HG03378 (cell line): Measurements from ENCODE around the gene TANC1.

ENCODE experiments used
- ATAC-seq: cut with Tn5 transposase; IDR thresholded peaks from one replicate; pipeline ENCODE4 v1.9.1; 2021; ENCODE audit warnings: mild to moderate bottlenecking, moderate library complexity; ENCODE audit not compliant: unreplicated experiment

The TANC1 gene

DNA sequence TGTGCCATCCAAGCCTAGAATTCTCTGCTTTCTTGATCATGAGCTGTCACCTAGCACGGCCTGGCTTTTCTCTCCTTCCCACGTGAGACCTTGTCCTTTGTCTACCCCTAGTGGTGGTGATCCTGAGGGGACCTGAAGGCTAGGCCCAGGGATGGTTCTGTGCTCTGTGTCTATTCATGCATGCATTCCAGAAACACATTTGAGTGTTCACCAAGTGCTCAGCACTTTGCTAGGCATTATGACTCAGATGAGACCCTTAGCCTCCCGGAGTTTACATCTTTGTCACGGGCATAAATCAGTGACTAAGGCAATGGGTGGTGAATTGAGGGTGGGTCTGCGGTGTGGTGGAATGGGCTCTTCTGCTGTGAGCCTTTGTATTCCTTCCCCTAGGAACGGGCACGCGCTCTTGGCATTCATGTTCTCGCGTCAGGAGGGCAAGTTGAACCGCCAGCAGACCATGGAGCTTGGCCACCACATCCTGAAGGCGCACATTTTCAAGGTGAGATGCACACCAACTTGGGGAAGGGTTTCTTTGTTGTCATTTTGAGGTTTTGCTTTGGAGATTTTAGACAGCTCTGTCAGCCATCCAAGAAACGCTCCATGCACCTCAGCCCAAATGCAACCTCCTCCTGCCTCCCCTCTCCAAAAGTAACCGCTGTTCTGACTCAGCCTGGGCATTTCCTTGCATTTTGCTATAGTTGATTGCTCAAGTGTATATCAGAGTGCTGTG lies 217.1 kb downstream of the TANC1 start:
- peak; percentile 70 for ATAC-seq

DNA sequence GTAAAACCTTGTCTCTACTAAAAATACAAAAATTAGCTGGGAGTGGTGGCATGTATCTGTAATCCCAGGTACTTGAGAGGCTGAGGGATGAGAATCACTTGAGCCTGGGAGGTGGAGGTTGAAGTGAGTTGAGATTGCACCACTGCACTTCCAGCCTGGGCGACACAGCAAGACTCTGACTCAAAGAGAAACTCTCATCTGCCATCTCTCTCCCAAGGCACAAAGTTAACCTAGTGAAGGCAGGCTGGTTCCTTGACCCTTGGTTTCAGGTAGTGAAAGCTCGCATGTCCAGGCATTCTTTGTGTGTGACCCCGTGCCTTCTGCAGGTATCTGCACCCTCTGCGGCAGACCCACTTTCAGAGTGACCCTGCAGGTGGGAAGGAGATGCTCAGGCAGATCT lies 218.0 kb downstream of the TANC1 start:
- ATAC-seq, result peak; percentile 53

DNA sequence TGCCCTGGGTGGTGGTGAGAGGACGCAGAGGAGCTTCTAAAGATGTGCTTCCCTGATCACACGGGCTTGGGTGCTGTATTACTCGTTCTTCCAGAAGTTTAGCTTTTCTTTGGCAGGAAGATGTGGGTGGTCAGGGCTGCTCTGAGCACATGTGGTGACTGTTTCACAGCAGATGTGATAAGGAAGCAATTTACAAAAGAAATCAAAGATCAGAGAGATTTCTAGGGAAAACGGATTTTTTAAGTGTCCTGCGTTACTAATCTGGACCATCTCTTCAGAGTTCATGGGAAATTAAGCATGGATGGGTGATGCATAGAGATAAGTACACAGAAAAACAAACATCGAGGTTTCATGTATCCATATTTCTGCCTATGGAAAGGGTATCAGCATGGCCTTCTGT lies 218.7 kb downstream of the TANC1 start:
- no peak for ATAC-seq

DNA sequence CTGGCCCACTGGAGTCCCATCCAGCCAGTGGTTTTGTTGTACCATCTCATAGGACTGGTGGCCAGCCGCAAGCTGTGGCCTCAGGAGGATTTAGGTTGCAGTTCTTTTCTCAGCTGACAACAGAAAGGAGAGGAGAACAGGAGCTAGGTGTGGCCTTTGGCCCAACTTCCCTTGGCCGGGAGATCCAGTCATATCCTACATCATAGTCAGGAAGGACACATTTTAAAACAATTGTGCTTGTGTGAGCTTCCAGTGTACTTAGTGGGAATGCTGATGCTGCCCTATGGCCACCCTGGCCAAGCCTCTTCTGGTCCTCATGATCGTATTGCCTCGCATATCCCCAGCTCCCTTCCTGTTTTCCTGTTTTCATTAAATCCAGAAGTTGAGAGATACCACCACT lies 220.0 kb downstream of the TANC1 start:
- no peak for ATAC-seq

DNA sequence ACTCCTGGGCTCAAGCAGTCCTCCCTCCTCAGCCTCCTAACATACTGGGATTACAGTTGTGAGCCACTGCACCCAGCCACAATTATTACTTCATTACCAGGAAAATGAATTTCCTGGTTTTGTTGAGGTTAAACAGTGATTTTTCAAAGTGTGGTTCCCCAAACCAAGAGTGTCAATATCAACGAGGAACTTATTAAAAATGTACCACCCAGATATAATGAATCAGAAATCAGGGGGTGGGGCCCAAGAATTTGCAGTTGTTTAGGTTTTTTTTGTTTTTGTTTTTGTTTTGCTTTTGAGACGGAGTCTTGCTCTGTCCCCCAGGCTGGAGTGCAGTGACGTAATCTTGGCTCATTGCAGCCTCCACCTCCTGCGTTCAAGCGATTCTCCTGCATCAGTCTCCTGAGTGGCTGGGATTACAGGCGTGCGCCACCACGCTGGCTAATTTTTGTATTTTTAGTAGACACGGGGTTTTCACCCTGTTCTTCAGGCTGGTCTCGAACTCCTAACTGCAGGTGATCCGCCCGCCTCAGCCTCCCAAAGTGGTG lies 224.0 kb downstream of the TANC1 start:
- ATAC-seq, result no peak

DNA sequence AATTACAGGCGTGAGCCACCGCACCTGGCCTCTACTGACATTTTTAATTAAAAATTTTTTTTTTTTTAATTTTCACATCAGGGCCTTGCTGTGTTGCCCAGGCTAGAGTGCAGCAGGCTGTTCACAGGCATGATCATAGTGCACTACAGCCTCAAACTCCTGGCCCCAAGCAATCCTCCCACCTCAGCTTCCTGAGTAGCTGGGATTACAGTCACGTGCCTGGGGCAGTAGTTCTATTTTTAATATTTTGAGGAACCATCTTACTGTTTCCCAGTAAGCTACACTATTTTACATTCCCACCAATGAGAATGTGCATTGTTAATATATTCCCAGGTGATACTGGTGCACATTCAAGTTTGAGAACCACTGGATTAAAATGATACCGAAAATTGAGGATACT lies 225.4 kb downstream of the TANC1 start:
- no peak for ATAC-seq

DNA sequence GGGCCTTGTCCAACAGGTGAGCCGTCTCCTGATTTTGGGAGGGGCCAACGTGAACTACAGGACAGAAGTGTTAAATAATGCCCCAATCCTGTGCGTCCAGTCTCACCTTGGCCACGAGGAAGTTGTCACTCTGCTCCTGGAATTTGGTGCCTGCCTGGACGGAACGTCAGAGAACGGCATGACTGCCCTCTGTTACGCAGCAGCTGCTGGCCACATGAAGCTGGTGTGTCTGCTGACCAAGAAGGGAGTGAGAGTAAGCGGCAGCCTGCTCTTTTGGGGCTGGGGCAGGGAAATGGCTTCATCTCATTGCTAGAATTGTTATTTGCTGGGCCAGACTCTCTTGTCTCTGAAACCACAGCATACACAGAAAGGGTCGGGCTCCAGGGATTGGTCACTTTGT lies 225.8 kb downstream of the TANC1 start:
- no peak for ATAC-seq

DNA sequence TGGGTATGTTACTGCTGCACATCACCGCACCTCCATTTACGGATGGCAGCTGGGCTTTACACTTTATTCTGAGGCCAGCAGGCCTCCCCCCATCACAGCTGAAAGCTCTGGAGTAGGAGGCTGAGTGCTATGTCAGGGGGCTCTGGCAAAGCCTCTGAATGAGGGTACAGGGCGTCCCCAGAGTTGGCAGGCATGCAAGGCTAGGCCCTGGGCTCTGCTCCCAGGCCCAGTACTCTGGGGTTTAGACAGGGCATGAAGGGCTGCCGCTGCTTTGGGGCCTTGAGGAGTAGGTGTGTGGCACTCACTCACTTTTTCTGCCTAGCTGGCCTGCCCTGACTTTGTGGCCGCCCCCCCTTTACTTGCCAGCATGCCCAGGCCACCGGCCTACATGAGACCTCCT lies 227.3 kb downstream of the TANC1 start:
- no peak for ATAC-seq

DNA sequence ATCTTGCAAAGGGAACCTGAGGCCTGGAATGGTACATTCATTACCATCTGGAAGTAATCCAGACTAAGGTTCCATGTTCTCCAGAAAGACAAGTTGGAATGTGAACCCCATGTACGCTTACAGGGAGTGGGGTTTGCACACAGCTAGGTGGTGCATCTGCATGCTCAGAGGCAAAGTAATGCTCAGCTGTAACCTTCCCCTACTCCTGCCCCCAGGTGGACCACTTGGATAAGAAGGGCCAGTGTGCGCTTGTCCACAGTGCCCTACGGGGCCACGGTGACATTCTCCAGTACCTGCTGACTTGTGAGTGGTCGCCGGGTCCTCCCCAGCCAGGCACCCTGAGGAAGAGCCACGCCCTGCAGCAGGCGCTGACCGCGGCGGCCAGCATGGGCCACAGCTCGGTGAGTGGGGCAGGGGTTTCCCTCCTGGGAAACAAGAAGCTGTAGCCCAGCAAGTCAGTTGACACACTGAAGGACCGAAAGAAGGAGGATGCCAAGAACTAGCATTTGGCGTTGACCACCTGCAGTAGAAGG lies 228.0 kb downstream of the TANC1 start:
- no peak for ATAC-seq

DNA sequence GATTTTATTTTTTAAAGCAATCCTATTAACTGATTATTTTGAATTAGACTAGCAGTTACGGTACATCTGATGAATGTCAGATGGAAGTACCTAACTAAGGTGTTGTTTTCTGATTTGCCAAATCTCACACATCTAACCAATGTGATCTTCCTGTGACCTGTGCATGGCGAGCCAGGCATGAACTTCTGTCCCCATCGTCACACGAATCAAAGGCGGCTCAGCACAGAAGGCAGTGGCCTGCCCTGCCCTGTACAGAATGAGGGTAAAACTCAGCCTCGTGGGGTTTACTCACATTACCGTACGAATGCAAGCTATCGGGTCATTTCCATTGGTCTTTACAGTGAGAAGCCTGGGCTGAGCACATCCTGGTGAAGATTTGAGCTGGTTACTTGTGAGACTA lies 230.8 kb downstream of the TANC1 start:
- ATAC-seq, result no peak

DNA sequence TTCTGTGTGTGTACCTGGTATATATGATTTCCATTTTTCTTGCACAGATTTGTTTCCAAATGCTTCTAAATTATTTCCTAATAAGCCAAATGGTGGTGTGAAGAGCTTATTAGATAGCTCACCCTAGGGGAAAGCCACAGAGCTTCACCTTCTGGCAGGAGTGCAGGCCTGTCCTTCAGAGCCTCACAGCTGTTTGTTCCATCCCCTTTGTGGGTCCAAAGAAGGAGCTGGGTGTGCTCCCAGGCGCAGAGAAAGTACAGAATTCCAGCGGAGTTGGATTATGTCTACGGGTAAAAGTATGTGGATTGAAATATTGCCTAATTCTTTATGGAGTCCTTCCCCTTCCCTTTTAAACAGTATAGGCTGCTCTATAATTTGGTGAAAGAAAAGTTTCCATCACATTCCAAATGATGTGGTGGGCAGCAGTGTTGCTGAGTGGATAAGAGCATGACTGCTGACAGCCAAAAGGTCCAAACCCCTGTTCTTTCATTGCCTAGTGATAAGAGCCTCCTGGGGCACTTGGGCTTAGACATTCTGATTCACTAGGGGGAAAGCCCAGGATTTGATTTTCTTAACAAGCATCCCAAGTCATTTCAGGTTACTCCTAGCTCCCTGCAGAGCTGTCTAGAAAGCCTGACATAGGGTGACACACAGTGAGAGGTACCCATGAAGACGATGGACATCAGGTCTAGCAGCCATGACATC lies 231.5 kb downstream of the TANC1 start:
- no peak for ATAC-seq

DNA sequence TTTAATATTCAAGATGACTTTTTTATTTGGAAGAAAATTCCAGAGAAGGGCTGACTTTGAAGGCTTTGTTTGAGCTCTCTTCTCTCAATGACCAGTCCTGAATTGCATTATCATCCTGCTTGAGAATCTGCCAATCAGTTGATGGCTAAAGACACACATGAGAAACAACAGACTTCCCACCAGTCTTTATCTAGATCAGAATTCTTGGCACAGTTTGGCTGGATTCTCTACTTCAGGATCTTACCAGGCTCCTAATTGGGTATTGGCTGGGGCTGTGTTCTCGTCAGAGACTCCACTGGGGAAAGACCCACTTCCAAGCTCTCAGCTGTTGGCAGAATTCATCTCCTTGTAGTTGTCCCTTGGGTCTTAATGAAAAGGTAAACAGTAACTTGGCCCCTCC lies 232.1 kb downstream of the TANC1 start:
- ATAC-seq, result no peak

DNA sequence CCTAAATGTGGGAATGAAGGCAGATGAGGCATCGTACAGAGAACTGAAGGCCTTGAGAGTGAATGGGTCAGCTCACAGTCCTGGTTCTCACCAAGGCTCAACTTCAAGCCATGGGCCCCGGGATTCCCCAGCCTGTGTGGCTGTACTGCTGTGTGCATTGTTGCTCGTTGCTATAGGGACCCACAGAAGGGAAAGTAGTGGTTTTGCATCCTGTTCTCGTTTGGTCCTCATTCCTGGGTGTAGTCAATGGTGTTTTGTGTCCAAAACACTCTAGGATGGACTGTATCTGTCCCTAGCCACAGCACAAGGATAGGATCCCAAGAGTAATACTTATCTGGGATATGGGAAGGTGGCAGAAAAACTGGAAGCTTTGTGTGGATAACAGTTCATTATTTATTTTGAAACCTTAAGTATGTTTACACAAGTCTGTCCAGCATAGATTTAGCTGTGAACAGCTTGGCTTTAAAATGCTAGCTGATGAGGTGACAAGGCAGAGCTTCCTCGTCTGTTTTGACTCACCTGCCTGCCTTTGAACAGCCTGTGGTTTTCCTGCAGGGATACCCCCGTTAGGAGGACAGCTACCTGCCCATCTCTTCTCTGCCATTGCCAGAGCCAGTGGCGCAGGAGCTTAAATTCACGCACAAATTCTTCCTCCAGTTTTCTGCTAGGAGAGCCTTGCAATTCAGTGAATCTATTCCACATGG lies 233.1 kb downstream of the TANC1 start:
- peak; percentile 98 for ATAC-seq

DNA sequence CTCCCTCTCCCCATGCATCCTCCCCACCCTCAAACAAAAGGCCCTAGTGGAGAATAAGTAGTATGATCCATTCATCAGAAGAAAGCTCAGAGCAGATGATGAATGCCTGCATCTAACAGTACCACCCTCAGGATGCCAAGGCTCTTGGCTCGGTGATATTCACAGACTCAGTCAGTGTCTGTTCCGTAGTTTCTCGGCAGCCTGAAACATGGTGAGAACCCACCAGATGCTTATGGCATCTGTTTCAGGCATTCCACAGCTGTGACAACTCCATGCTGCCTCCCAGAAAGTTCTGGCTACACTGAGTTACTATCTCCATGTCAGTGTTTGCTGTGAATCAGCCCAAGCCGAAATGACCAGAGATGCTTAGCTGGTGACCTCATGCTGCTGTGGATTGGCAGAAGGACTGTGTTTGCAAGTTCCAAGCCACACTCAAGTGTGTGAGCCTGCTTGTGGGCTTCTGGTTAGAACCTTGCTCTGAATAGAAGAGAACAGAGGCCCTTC lies 234.2 kb downstream of the TANC1 start:
- ATAC-seq, result no peak

DNA sequence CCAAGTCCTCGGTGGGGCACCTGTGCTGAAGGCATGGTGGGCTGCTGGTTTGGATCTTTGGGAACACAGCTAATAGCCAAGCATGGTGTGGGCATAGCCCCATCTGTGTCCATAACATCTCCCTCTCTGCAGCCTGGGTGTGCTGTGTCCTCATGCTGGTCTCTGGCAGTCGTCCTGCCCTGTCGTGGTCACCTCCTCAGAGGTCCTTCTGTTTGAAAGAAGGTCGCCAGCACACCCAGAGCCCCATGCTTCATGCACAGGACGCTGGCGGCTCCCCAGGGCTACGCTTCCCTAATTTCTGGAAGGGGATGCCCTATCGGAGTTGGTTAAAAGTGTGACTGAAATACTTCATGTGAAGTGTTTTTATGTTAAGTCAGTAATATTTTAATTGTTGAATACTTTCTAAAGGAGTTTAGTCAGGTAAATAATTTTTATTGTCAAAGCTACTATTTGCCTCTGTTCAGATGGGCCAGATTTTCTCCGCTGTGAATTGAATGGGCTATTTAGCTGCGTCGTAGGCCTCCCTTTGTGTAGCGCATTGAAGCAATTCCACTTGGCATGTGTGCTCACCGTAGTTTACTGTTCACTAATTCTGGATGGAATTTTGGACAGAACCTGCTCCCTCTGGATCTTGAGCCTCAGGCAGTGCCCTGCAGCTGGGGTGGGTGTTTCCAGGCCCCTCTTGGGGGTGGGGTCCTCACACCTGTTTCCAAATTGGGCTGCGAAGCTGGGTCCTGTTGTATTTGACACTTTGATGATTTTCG lies 236.1 kb downstream of the TANC1 start:
- ATAC-seq, result no peak

DNA sequence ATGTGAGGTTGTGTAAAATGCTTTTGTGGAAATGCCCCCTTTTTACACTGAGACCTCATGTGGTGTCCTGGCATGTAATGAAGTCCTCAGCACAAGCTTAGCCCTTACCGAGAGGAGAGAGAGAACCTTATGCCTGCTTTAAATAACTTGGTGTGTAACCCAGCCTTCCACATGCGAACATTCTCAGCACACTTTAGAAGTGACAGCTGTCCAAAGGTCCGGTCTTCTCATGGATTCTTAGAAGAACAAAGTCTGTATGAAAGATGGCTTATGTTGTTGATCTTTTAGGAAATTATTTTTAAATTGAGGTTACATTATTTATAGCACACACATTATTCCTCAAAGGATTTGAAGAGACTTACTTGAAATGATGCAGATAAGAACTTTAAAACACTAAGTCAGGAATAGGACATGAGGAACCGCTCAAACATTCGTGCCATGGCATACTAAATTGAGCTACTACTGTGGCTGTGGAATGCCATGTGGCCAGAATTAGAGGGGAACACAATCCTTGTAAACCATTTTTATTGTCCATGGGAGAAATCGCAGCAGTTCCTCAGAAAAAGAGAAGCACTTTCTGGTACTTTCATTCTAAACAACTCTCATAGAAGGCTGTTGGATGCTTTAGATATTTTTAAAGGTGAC lies 238.4 kb downstream of the TANC1 start:
- no peak for ATAC-seq

DNA sequence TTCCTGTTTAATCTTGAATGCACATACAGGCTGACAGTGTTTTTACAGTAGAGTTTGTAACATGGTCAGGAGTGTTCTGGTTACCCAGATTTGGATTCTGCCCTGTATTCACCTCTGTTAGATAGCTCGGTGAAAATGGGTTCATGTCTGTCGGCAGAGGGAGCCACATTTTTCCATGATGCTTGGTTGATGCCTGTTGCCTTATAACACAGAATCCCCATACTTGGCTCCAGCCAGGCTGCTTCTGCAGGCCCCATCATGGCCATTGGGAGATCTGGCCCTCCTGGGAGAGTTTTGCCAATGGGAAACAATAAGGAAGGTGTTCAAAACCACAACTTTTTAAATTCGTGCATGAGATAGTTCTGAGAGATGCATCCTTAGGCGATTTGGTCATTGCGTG lies 240.0 kb downstream of the TANC1 start:
- ATAC-seq, result no peak

DNA sequence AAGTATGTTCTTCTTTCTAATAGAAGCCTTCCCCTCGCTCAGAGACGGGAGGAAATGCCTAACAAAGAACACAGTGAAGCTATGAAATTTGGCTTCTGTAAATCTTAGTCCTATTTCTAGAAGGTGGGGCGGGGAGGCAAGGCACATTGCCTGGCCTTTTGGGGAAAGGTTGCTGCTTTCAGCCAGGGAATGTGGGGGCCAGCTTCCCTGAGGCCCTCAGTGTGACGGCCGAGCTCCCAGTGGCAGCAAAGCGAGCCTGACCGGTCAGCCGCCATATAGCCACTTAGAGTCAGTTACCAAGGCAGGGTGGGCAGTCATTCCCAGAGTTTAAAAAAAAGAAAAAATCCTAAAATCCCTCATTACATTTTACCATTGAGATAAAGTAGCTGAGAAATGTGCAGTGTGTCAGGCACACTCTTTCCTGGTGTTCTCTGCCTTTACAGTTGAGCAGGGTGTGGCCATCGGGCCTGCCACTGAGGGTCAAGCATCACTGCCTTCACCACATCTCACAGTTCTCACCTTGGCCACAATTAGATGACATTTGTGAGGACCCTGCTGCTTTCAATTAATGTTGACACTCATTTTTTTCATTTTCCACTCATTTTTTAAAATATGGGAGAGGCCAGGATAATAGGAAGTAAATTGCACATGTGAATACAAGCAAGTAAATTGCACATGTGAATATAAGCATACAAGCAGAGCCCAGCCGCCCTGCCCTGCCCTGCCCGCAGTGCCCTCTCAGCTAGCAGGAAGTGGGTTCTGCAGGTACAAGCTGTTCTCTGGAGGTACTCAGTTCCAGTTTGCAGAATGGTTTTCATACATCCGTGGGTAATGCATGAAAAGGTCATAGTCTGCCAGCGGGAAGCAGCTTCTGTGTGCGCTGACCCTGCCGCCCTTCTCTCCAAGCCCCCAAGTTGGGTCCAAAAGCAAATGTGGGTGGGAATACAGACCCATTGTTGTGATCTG lies 241.2 kb downstream of the TANC1 start:
- ATAC-seq, result peak; percentile 76
